ENCODE data around the gene PHF12.

PHF12 gene

GRCh38 chr17:28951428-28951990 is at the start of gene PHF12:
Gene PHF12, minus strand, starts transcription at chr17:28951518. Its CDS starts 558 bp downstream, at chr17:28950960.
- DNase-seq, result peak; percentile 100

- no peak for DNase-seq
Measured at GRCh38 chr17:29000973-29001372, 49.7 kb upstream of the PHF12 start.

- no peak for DNase-seq
Measured at GRCh38 chr17:28999206-28999605, 47.9 kb upstream of the PHF12 start.

GRCh38 chr17:28997806-28998205 is 46.5 kb upstream of the PHF12 start:
- DNase-seq, result no peak

- no peak for DNase-seq
Measured at GRCh38 chr17:28996554-28997096, 45.3 kb upstream of the PHF12 start.

- DNase-seq, result no peak
Measured at GRCh38 chr17:28993645-28994426, 42.5 kb upstream of the PHF12 start.

- DNase-seq, result no peak
Measured at GRCh38 chr17:28992625-28993600, 41.6 kb upstream of the PHF12 start.

- DNase-seq, result no peak
Measured at GRCh38 chr17:28992185-28992584, 40.9 kb upstream of the PHF12 start.

GRCh38 chr17:28991779-28992178 is 40.5 kb upstream of the PHF12 start:
- no peak for DNase-seq

GRCh38 chr17:28989028-28989427 is 37.7 kb upstream of the PHF12 start:
- DNase-seq, result no peak

GRCh38 chr17:28988475-28988874 is 37.2 kb upstream of the PHF12 start:
- no peak for DNase-seq

GRCh38 chr17:28986714-28987655 is 35.7 kb upstream of the PHF12 start:
- no peak for DNase-seq

GRCh38 chr17:28985950-28986713 is 34.8 kb upstream of the PHF12 start:
- DNase-seq, result no peak

GRCh38 chr17:28983286-28984230 is 32.2 kb upstream of the PHF12 start:
- DNase-seq, result no peak

- peak; percentile 28 for DNase-seq
Measured at GRCh38 chr17:28982131-28982793, 30.9 kb upstream of the PHF12 start.

GRCh38 chr17:28978356-28978964 is 27.1 kb upstream of the PHF12 start:
- DNase-seq, result no peak

GRCh38 chr17:28977659-28978355 is 26.5 kb upstream of the PHF12 start:
- no peak for DNase-seq

- no peak for DNase-seq
Measured at GRCh38 chr17:28975646-28976045, 24.3 kb upstream of the PHF12 start.

Data from activated naive CD4-positive, alpha-beta T cell treated with anti-CD3 and anti-CD28 coated beads, Interleukin-2, amount 50 U/mL, for 16 hours (primary cell).